T-cell (primary cell): ENCODE measurements around the gene BORCS6. TPM values are rescaled to one million over a fixed set of nuclear protein-coding genes. Genes with fewer than 3 reads are reported as not detected.

Source experiments
- ATAC-seq, 4 experiments: fragments of 200-7000 bp in 3 of 4; fragments of 150-1000 bp in 1 of 4; cut with Tn5 transposase; replicated peaks in 1 of 4; 1 replicate in 3 of 4; 2 replicates in 1 of 4; pipeline ENCODE4 v1.10.0; 2021; ENCODE audit warnings: moderate library complexity in 3 of 4, mild to moderate bottlenecking in 2 of 4, moderate number of reproducible peaks in 1 of 4
- CTCF ChIA-PET, 2 donors: fragments of 300-600 bp; sonication (Branson Sonifier 250); formaldehyde crosslinking; loops; one replicate each; lab custom pipeline; 2022; ENCODE audit warnings: antibody characterized with exemption in 2 of 2; lab: Charles Lee
- POLR2A ChIA-PET, 2 donors: fragments of 300-600 bp; sonication (Branson Sonifier 250); formaldehyde crosslinking; loops; one replicate each; lab custom pipeline; 2022; ENCODE audit warnings: antibody characterized with exemption in 2 of 2; lab: Charles Lee
- DNase-seq, 35 experiments: peaks; one replicate each; pipeline versions ENCODE4 v3.0.0 to v3.0.0-alpha.2; 2013 to 2023
- H3K27ac ChIP-seq: one replicate; pipeline ENCODE4 v1.5.1; 2013; ENCODE audit warnings: low read length
- H3K27me3 ChIP-seq, 2 experiments: replicated peaks in 1 of 2; 1 replicate in 1 of 2; 2 replicates in 1 of 2; pipeline versions ENCODE4 v1.6.1 to v1.7.0; 2013; ENCODE audit warnings: low read length in 1 of 2, mixed read lengths in 1 of 2; ENCODE audit not compliant: control insufficient read depth in 2 of 2, insufficient read depth in 2 of 2; ENCODE audit errors: extremely low read depth in 1 of 2
- H3K36me3 ChIP-seq, 2 donors: 1 replicate in 1 of 2; 2 replicates in 1 of 2; pipeline versions ENCODE4 v1.6.1 to v1.7.0; 2013; ENCODE audit warnings: low read length in 1 of 2; ENCODE audit not compliant: control insufficient read depth in 2 of 2, insufficient read depth in 1 of 2; ENCODE audit errors: extremely low read depth in 1 of 2
- H3K4me1 ChIP-seq, 2 experiments: 1 replicate in 1 of 2; 2 replicates in 1 of 2; pipeline versions ENCODE4 v1.6.1 to v1.7.0; 2013; ENCODE audit warnings: low read length in 2 of 2, mixed read lengths in 1 of 2; ENCODE audit not compliant: insufficient read depth in 2 of 2, control insufficient read depth in 1 of 2; ENCODE audit errors: extremely low read depth in 1 of 2
- H3K4me3 ChIP-seq, 2 donors: 1 replicate in 1 of 2; 2 replicates in 1 of 2; pipeline versions ENCODE4 v1.5.1 to v1.7.0; 2013; ENCODE audit warnings: mild to moderate bottlenecking in 2 of 2, low read length in 1 of 2, moderate library complexity in 1 of 2; ENCODE audit not compliant: control insufficient read depth in 1 of 2; ENCODE audit errors: extremely low read depth in 1 of 2
- H3K9me3 ChIP-seq: 2 replicates; pipeline ENCODE4 v1.7.0; 2013
- H3K27ac Mint-ChIP-seq, 2 donors: one replicate each; pipeline ENCODE4 v1.8.0; 2020 to 2021; ENCODE audit warnings: mild to moderate bottlenecking in 2 of 2, mixed read lengths in 2 of 2
- H3K27me3 Mint-ChIP-seq, 2 donors: one replicate each; pipeline ENCODE4 v1.8.0; 2021 to 2022; ENCODE audit warnings: mixed read lengths in 2 of 2
- H3K36me3 Mint-ChIP-seq: one replicate; pipeline ENCODE4 v1.8.0; 2021; ENCODE audit warnings: mixed read lengths
- H3K4me1 Mint-ChIP-seq, 3 donors: one replicate each; pipeline ENCODE4 v1.8.0; 2020 to 2022; ENCODE audit warnings: mixed read lengths in 3 of 3, mild to moderate bottlenecking in 1 of 3
- H3K4me3 Mint-ChIP-seq, 3 donors: one replicate each; pipeline ENCODE4 v1.8.0; 2020 to 2022; ENCODE audit warnings: mild to moderate bottlenecking in 3 of 3, mixed read lengths in 3 of 3, moderate library complexity in 3 of 3
- H3K9me3 Mint-ChIP-seq, 3 donors: one replicate each; pipeline ENCODE4 v1.8.0; 2020 to 2022; ENCODE audit warnings: mixed read lengths in 3 of 3
- WGBS: methylation state at CpG from one replicate; pipeline ENCODE4 v1.1.5; 2013; ENCODE audit warnings: missing lambda C conversion rate; ENCODE audit not compliant: insufficient coverage; 5-methylcytosine and 5-hydroxymethylcytosine counted together
- total RNA-seq, 35 experiments: library from RNA in 6 of 35; stranded (reverse) in 6 of 35; fragments of 120-200 nt in 1 of 35; gene quantifications; one replicate each; pipeline versions ENCODE4 v1.2.1 to v1.2.4 and lab custom pipeline; 2013 to 2026

Gene BORCS6
- total RNA-seq, 5 donors from 2014 or later (not counting 1 experiment from before 2014, with no cell fraction given), result 6.7 to 21.3 (median 17.2) TPM

GRCh38 chr17:8155231-8155995, 34.6 kb downstream of the BORCS6 start:
- ChIA-PET CTCF (interaction anchor here in 1 of 2 donors (0.8 to 2.4 kb wide), 4 partner anchors 13 to 36 kb away, joined by 4 to 15 read pairs (median 8); partner anchors contain the start of gene ALOXE3), POLR2A (interaction anchor here (0.5 to 1.5 kb wide), 10 partner anchors 12 to 505 kb away, joined by 3 to 20 read pairs (median 4); no protein-coding TSS in a partner anchor)
- no peak overlapping the region for H3K4me3 Mint-ChIP-seq
- Histone ChIP-seq H3K4me3 (peak overlapping the region; percentile 91 to 96), H3K4me1 (peaks cover 31 to 92% of the 10 kb centered on the region in 2 experiments), H3K27me3 (no peaks in the 10 kb centered on the region), H3K27ac (peak overlapping the region; percentile 100), H3K36me3 (peaks cover 5 to 22% of the 10 kb centered on the region in 2 donors), H3K9me3 (no peaks in the 10 kb centered on the region)
- no peaks in the 10 kb centered on the region for H3K9me3 Mint-ChIP-seq
- WGBS, result 46% methylated on average over 14 of the region's 14 CpGs
- H3K4me1 Mint-ChIP-seq, result peaks cover 35 to 67% (median 52%) of the 10 kb centered on the region in 3 donors
- no peak overlapping the region for H3K27ac Mint-ChIP-seq
- H3K36me3 Mint-ChIP-seq, result peaks cover 17% of the 10 kb centered on the region
- H3K27me3 Mint-ChIP-seq, result no peaks in the 10 kb centered on the region
- DNase-seq, result peak in 10 of 35 experiments; percentile 41 to 60 (median 52)
- ATAC-seq, result no peak

- CTCF ChIA-PET, result no interaction called here
- Mint-ChIP-seq H3K4me1 (peaks cover 35 to 67% (median 51%) of the 10 kb centered on the region in 3 donors), H3K36me3 (peaks cover 11% of the 10 kb centered on the region)
Measured at GRCh38 chr17:8154608-8155155, 35.3 kb downstream of the BORCS6 start.

GRCh38 chr17:8153957-8154607, 35.9 kb downstream of the BORCS6 start:
- Histone ChIP-seq H3K36me3 (peaks cover 7 to 22% of the 10 kb centered on the region in 2 donors), H3K27me3 (no peaks in the 10 kb centered on the region), H3K27ac (peak overlapping the region; percentile 100), H3K4me3 (peak overlapping the region; percentile 26 to 91), H3K4me1 (peaks cover 28 to 91% of the 10 kb centered on the region in 2 experiments), H3K9me3 (no peaks in the 10 kb centered on the region)
- H3K4me1 Mint-ChIP-seq, result peaks cover 35 to 65% (median 48%) of the 10 kb centered on the region in 3 donors
- peaks cover 13% of the 10 kb centered on the region for H3K36me3 Mint-ChIP-seq
- CTCF ChIA-PET, result no interaction called here
- H3K27ac Mint-ChIP-seq, result no peak overlapping the region
- H3K9me3 Mint-ChIP-seq, result no peaks in the 10 kb centered on the region
- WGBS, result 7% methylated on average over 12 of the region's 22 CpGs
- ATAC-seq (peak in 1 of 4 experiments; percentile 25), DNase-seq (peak; percentile 58 to 98 (median 91))
- no peaks in the 10 kb centered on the region for H3K27me3 Mint-ChIP-seq
- no peak overlapping the region for H3K4me3 Mint-ChIP-seq
- POLR2A ChIA-PET, result interaction anchor here in 1 of 2 donors (0.6 to 1.6 kb wide), 5 partner anchors 18 to 920 kb away, joined by 3 to 8 read pairs (median 6); no protein-coding TSS in a partner anchor

More at GRCh38 chr17:8154608-8155155, 35.3 kb downstream of the BORCS6 start:
- peak overlapping the region; percentile 91 to 96 for H3K4me3 ChIP-seq
- POLR2A ChIA-PET, result interaction anchor here in 1 of 2 donors (0.5 to 1.6 kb wide), 2 partner anchors 19 to 26 kb away, joined by 6 to 8 read pairs; no protein-coding TSS in a partner anchor
- no peak for ATAC-seq
- peaks cover 9 to 22% of the 10 kb centered on the region in 2 donors for H3K36me3 ChIP-seq
- Mint-ChIP-seq H3K27me3 (no peaks in the 10 kb centered on the region), H3K4me3 (no peak overlapping the region), H3K9me3 (no peaks in the 10 kb centered on the region), H3K27ac (no peak overlapping the region)
- 100% methylated on average over 2 of the region's 11 CpGs for WGBS
- peak overlapping the region; percentile 100 for H3K27ac ChIP-seq
- no peaks in the 10 kb centered on the region for H3K27me3 ChIP-seq
- no peaks in the 10 kb centered on the region for H3K9me3 ChIP-seq
- peaks cover 28 to 92% of the 10 kb centered on the region in 2 experiments for H3K4me1 ChIP-seq
- DNase-seq, result peak in 1 of 35 experiments; percentile 33

- POLR2A ChIA-PET, result interaction anchor here in 1 of 2 donors (0.6 to 1.6 kb wide), 5 partner anchors 18 to 920 kb away, joined by 3 to 8 read pairs (median 6); no protein-coding TSS in a partner anchor
- peaks cover 28 to 87% of the 10 kb centered on the region in 2 experiments for H3K4me1 ChIP-seq
- peak overlapping the region; percentile 18 to 20 for H3K4me3 ChIP-seq
- Mint-ChIP-seq H3K9me3 (no peaks in the 10 kb centered on the region), H3K36me3 (peaks cover 11% of the 10 kb centered on the region), H3K4me1 (peaks cover 31 to 60% (median 44%) of the 10 kb centered on the region in 3 donors), H3K4me3 (no peak overlapping the region), H3K27ac (no peak overlapping the region), H3K27me3 (no peaks in the 10 kb centered on the region)
- ATAC-seq (no peak), DNase-seq (peak in 3 of 35 experiments; percentile 33 to 56 (median 33))
- WGBS, result 57% methylated on average over 7 of the region's 13 CpGs
- no peaks in the 10 kb centered on the region for H3K27me3 ChIP-seq
- H3K9me3 ChIP-seq, result no peaks in the 10 kb centered on the region
- H3K36me3 ChIP-seq, result peaks cover 9 to 27% of the 10 kb centered on the region in 2 donors
- H3K27ac ChIP-seq, result peak overlapping the region; percentile 100
- CTCF ChIA-PET, result no interaction called here
Measured at GRCh38 chr17:8153525-8153956, 36.4 kb downstream of the BORCS6 start.

GRCh38 chr17:8153031-8153451, 36.9 kb downstream of the BORCS6 start:
- Mint-ChIP-seq H3K9me3 (no peaks in the 10 kb centered on the region), H3K27ac (no peak overlapping the region), H3K27me3 (no peaks in the 10 kb centered on the region), H3K4me3 (peak overlapping the region in 1 of 3 donors; percentile 84), H3K4me1 (peaks cover 29 to 57% (median 40%) of the 10 kb centered on the region in 3 donors), H3K36me3 (peaks cover 15% of the 10 kb centered on the region)
- H3K4me1 ChIP-seq, result peaks cover 28 to 82% of the 10 kb centered on the region in 2 experiments
- H3K9me3 ChIP-seq, result no peaks in the 10 kb centered on the region
- H3K4me3 ChIP-seq, result peak overlapping the region in 1 of 2 donors; percentile 93
- H3K36me3 ChIP-seq, result peaks cover 10 to 28% of the 10 kb centered on the region in 2 donors
- H3K27me3 ChIP-seq, result no peaks in the 10 kb centered on the region
- ATAC-seq, result no peak
- H3K27ac ChIP-seq, result peak overlapping the region; percentile 100
- CTCF ChIA-PET, result no interaction called here
- POLR2A ChIA-PET, result interaction anchor here in 1 of 2 donors (1.1 to 1.6 kb wide), 2 partner anchors 20 to 35 kb away, joined by 6 to 8 read pairs; no protein-coding TSS in a partner anchor
- DNase-seq, result peak in 2 of 35 experiments; percentile 21 to 25
- WGBS, result 90% methylated on average over 6 of the region's 7 CpGs
